SK-N-SH (cell line): ENCODE measurements around the gene DLX1. TPM values are rescaled to one million over a fixed set of nuclear protein-coding genes. Genes with fewer than 3 reads are reported as not detected.
"Not testable (repeated sequence)": the region's sequence is repeated elsewhere in the genome, so short reads cannot be mapped to it uniquely, and the experiment has no call there.

Source experiments
- CTCF ChIA-PET: fragments of 300-600, 350-600 bp; formaldehyde crosslinking; extraction: SDS; loops from one replicate; lab custom pipeline; 2021; lab: Yijun Ruan, JAX
- POLR2A ChIA-PET: fragments of 350-600 bp; sonication (Branson Sonifier 250); formaldehyde crosslinking; extraction: SDS; loops from one replicate; lab custom pipeline; 2020; ENCODE audit warnings: antibody characterized with exemption, inconsistent platforms; lab: Yijun Ruan, JAX
- DNase-seq: peaks from one replicate; pipeline ENCODE4 v3.0.0; 2012
- H2AFZ ChIP-seq: fragments of 200-600 bp; sonication (generic); 2 replicates; pipeline ENCODE4 v1.8.1; 2016; ENCODE audit warnings: antibody characterized with exemption, mild to moderate bottlenecking, low read depth
- H3F3A ChIP-seq: fragments of 200-600 bp; sonication (generic); replicated peaks from 2 replicates; pipeline ENCODE3; 2016; ENCODE audit warnings: antibody characterized with exemption, mild to moderate bottlenecking; ENCODE audit not compliant: insufficient read depth
- H3K27ac ChIP-seq, 2 experiments: fragments of 200-500 bp in 1 of 2; fragments of 200-600 bp in 1 of 2; sonication (Bioruptor generic) in 1 of 2; sonication (generic), shearing (Covaris generic) in 1 of 2; 2 replicates each; pipeline versions ENCODE4 v1.5.1 to v1.6.1; 2014 to 2016; ENCODE audit warnings: low read depth in 2 of 2, inconsistent platforms in 1 of 2, low read length in 1 of 2, mild to moderate bottlenecking in 1 of 2, mixed read lengths in 1 of 2
- H3K27me3 ChIP-seq: fragments of 200-600 bp; sonication (generic), shearing (Covaris generic); 2 replicates; pipeline ENCODE4 v1.6.1; 2016; ENCODE audit warnings: mixed run types; ENCODE audit not compliant: insufficient read depth
- H3K36me3 ChIP-seq, 2 experiments: fragments of 200-500 bp in 1 of 2; fragments of 200-600 bp in 1 of 2; sonication (Bioruptor generic) in 1 of 2; sonication (generic) in 1 of 2; replicated peaks in 1 of 2; 2 replicates each; pipeline versions ENCODE3 to v1.5.1; 2014 to 2016; ENCODE audit warnings: low read length in 1 of 2, mild to moderate bottlenecking in 1 of 2; ENCODE audit not compliant: insufficient read depth in 2 of 2, control insufficient read depth in 1 of 2
- H3K4me1 ChIP-seq, 2 experiments: fragments of 200-500 bp in 1 of 2; fragments of 200-600 bp in 1 of 2; sonication (Bioruptor generic) in 1 of 2; sonication (generic), shearing (Covaris generic) in 1 of 2; 2 replicates each; pipeline versions ENCODE4 v1.5.1 to v1.6.1; 2014 to 2016; ENCODE audit warnings: low read depth in 1 of 2, low read length in 1 of 2, mixed run types in 1 of 2; ENCODE audit not compliant: insufficient read depth in 2 of 2, control insufficient read depth in 1 of 2
- H3K4me2 ChIP-seq: fragments of 200-600 bp; sonication (generic), shearing (Covaris generic); 2 replicates; pipeline ENCODE4 v1.6.1; 2017; ENCODE audit warnings: mixed run types
- H3K4me3 ChIP-seq, 2 experiments: fragments of 200-500 bp in 1 of 2; fragments of 200-600 bp in 1 of 2; sonication (Bioruptor generic) in 1 of 2; sonication (generic), shearing (Covaris generic) in 1 of 2; 2 replicates each; pipeline versions ENCODE4 v1.5.1 to v1.8.1; 2014 to 2016; ENCODE audit warnings: low read depth in 2 of 2, inconsistent platforms in 1 of 2, low read length in 1 of 2, mild to moderate bottlenecking in 1 of 2, mixed read lengths in 1 of 2, moderate library complexity in 1 of 2
- H3K79me2 ChIP-seq: fragments of 200-600 bp; sonication (generic); 2 replicates; pipeline ENCODE4 v1.8.1; 2017; ENCODE audit warnings: mild to moderate bottlenecking; ENCODE audit not compliant: insufficient read depth
- H3K9ac ChIP-seq: fragments of 200-600 bp; sonication (generic); 2 replicates; pipeline ENCODE4 v1.6.1; 2017; ENCODE audit warnings: mixed run types
- H3K9me2 ChIP-seq: fragments of 200-600 bp; sonication (generic); 2 replicates; pipeline ENCODE4 v1.6.1; 2017; ENCODE audit warnings: mixed run types
- H3K9me3 ChIP-seq: fragments of 200-600 bp; sonication (generic); 2 replicates; pipeline ENCODE4 v1.6.1; 2017; ENCODE audit warnings: mixed run types, mild to moderate bottlenecking, moderate library complexity
- H4K20me1 ChIP-seq: fragments of 200-600 bp; sonication (generic); 2 replicates; pipeline ENCODE4 v1.6.1; 2017; ENCODE audit warnings: mild to moderate bottlenecking, mixed run types; ENCODE audit not compliant: insufficient read depth
- CHD2 ChIP-seq: fragments of 150-350 bp; IDR thresholded peaks from 2 replicates; pipeline ENCODE4 v1.6.1; 2018; ENCODE audit warnings: low read length; ENCODE audit not compliant: partially characterized antibody
- FOSL2 ChIP-seq: IDR thresholded peaks from 2 replicates; pipeline ENCODE4 v1.4.0; 2012; ENCODE audit warnings: low read depth, mild to moderate bottlenecking, moderate library complexity, borderline replicate concordance
- GABPA ChIP-seq: IDR thresholded peaks from 2 replicates; pipeline ENCODE4 v1.4.0; 2012; ENCODE audit warnings: low read depth, mild to moderate bottlenecking
- JUND ChIP-seq: IDR thresholded peaks from 2 replicates; pipeline ENCODE4 v1.4.0; 2012
- NFIC ChIP-seq: IDR thresholded peaks from 2 replicates; pipeline ENCODE4 v1.4.0; 2012; ENCODE audit warnings: borderline replicate concordance
- SIN3A ChIP-seq: IDR thresholded peaks from 2 replicates; pipeline ENCODE4 v1.6.1; 2012; ENCODE audit warnings: low read depth, mild to moderate bottlenecking, low read length, moderate library complexity, borderline replicate concordance
- USF2 ChIP-seq: fragments of 150-350 bp; IDR thresholded peaks from 2 replicates; pipeline ENCODE4 v1.6.1; 2017; ENCODE audit warnings: antibody characterized with exemption, low read length, low read depth, borderline replicate concordance
- ZBTB33 ChIP-seq: IDR thresholded peaks from 2 replicates; pipeline ENCODE4 v1.4.0; 2012; ENCODE audit warnings: low read depth, borderline replicate concordance
- WGBS: methylation state at CpG from one replicate; pipeline ENCODE4 v1.1.6; 2017; ENCODE audit warnings: low lambda C conversion rate; 5-methylcytosine and 5-hydroxymethylcytosine counted together
- polyA plus RNA-seq, 3 experiments: library from polyadenylated mRNA; depleted of rRNA; stranded (reverse); fragments of >200 nt; gene quantifications; 2 replicates each; pipeline ENCODE4 v1.2.3, GENCODE V29; 2012

Gene DLX1
- polyA plus RNA-seq, 1 of the 3 experiments (the other 2 are of a cell fraction) = 0.07 TPM

DNA sequence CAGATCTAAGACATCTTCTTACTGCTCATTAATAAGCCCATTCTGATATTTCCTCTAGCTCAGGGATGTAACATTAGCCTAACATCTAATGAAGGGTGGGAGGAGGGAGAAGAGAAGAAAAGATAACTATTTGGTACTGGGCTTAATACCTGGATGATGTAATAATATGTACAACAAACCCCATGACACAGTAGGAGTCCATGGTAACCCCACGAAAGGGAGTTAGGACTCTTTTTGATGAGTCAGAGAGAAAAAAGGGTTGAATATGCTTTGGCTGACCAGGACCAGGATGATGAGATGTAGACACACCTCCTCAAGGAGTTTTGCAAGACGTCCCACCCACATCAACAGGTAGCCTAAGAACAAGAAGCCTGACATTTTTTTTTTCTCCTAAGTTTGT lies 51.8 kb downstream of the DLX1 start:
- Histone ChIP-seq H3K27ac (no peak overlapping the region), H4K20me1 (no peaks in the 10 kb centered on the region), H3K9ac (no peak overlapping the region)
- WGBS = 38% methylated on average over 2 of the region's 2 CpGs
- no peak for TF ChIP-seq NFIC
- TF ChIP-seq, all 33 proteins: peak for 0
- Histone ChIP-seq H3K4me3 (no peak overlapping the region), H3K27me3 (no peaks in the 10 kb centered on the region), H3F3A (peaks cover 3% of the 10 kb centered on the region), H3K9me3 (no peaks in the 10 kb centered on the region), H3K79me2 (no peaks in the 10 kb centered on the region), H3K4me2 (no peak overlapping the region), H3K9me2 (no peaks in the 10 kb centered on the region), H3K4me1 (no peaks in the 10 kb centered on the region), H2AFZ (no peak overlapping the region), H3K36me3 (no peaks in the 10 kb centered on the region)
- DNase-seq = no peak
- POLR2A ChIA-PET = no interaction called here
- CTCF ChIA-PET = interaction anchor here (1.0 to 2.1 kb wide), 5 partner anchors 10 to 329 kb away, joined by 3 to 9 read pairs (median 3); no protein-coding TSS in a partner anchor

DNA sequence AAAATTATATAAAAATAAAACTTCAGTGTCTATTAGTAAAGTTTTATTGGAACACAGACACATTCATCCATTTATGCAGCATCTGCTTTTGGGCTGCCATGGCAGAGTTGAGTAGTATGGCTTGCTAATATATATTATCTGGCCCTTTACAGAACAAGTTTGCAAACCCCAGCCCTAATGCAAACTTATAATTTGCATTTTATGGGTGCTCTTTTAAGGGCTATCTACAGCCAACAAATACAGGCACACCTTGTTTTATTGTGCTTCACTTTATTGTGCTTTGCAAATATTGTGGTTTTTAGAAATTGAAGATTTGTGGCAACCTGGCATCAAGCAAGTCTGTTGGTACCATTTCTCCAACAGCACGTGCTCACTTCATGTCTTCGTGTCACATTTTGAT lies 52.6 kb downstream of the DLX1 start:
- Histone ChIP-seq H3K79me2 (no peaks in the 10 kb centered on the region), H3K9ac (no peak overlapping the region), H3K36me3 (no peaks in the 10 kb centered on the region), H3K4me1 (no peaks in the 10 kb centered on the region), H3F3A (peaks cover 3% of the 10 kb centered on the region), H3K4me2 (no peak overlapping the region), H2AFZ (no peak overlapping the region), H3K9me3 (no peaks in the 10 kb centered on the region), H3K27me3 (no peaks in the 10 kb centered on the region), H3K9me2 (no peaks in the 10 kb centered on the region), H3K27ac (no peak overlapping the region), H4K20me1 (no peaks in the 10 kb centered on the region), H3K4me3 (no peak overlapping the region)
- DNase-seq = no peak
- POLR2A ChIA-PET = no interaction called here
- CTCF ChIA-PET = interaction anchor here (1.0 kb wide), 1 partner anchor 32 kb away, joined by 3 read pairs; no protein-coding TSS in a partner anchor
- no peak for TF ChIP-seq ZBTB33
- no peak for TF ChIP-seq SIN3A
- no peak for TF ChIP-seq FOSL2
- no peak for TF ChIP-seq GABPA
- TF ChIP-seq CHD2 = no peak
- TF ChIP-seq USF2 = no peak
- no peak for TF ChIP-seq JUND
- 15% methylated on average over 2 of the region's 2 CpGs for WGBS

DNA sequence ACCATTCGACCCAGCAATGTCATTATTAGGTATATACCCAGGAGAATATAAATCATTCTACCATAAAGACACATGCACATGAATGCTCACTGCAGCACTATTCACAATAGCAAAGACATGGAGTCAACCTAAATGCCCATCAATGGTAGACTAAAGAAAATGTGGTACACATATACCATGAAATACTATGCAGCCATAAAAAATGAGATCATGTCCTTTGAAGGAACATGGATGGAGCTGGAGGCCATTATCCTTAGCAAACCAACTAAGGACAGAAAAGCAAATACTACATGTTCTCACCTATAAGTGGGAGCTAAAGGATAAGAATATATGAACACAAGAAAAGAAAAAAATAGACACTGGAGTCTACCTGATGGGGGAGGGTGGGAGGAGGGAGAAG lies 53.4 kb downstream of the DLX1 start:
- 12% methylated on average over 1 of the region's 1 CpG for WGBS
- H3K27ac ChIP-seq, H2AFZ ChIP-seq, H3K9me3 ChIP-seq, H3K36me3 ChIP-seq, H3K4me2 ChIP-seq, H3K4me1 ChIP-seq, H4K20me1 ChIP-seq, H3K79me2 ChIP-seq, H3K9me2 ChIP-seq, CTCF ChIA-PET, DNase-seq, H3K9ac ChIP-seq, POLR2A ChIA-PET, H3K27me3 ChIP-seq, H3F3A ChIP-seq, H3K4me3 ChIP-seq: not testable (repeated sequence)

Other genes starting within 250 kb of the DLX1 start
- 13.0 and 18.8 TPM in 2 replicates for gene SLC25A12, start 191.3 kb upstream of the DLX1 start, polyA plus RNA-seq (2012; rRNA removed)
- gene HAT1, start 163.0 kb upstream of the DLX1 start, polyA plus RNA-seq (2012; rRNA removed) = 18.6 and 21.5 TPM in 2 replicates
- 9.0 and 10.3 TPM in 2 replicates for gene METAP1D, start 85.6 kb upstream of the DLX1 start, polyA plus RNA-seq (2012; rRNA removed)
- 0.02 TPM in 2 replicates for gene DLX2, start 17.4 kb downstream of the DLX1 start, polyA plus RNA-seq (2012; rRNA removed)